Vagina (tissue), 2 donors: ENCODE measurements around the gene LRRC43. TPM values are rescaled to one million over a fixed set of nuclear protein-coding genes. Genes with fewer than 3 reads are reported as not detected.

Source experiments
- DNase-seq, 2 donors: peaks; one replicate each; pipeline ENCODE4 v3.0.0-alpha.2; 2017; ENCODE audit errors: extremely low spot score in 2 of 2
- H3K27ac ChIP-seq: fragments of 200-600 bp; sonication (generic); one replicate; pipeline ENCODE4 v1.5.1; 2019
- H3K27me3 ChIP-seq: fragments of 200-600 bp; sonication (generic); one replicate; pipeline ENCODE4 v1.5.1; 2019
- H3K36me3 ChIP-seq, 2 donors: fragments of 200-600 bp; sonication (generic); one replicate each; pipeline ENCODE4 v1.5.1; 2017 to 2019
- H3K4me1 ChIP-seq: fragments of 200-600 bp; sonication (generic); one replicate; pipeline ENCODE4 v1.5.1; 2019
- H3K4me3 ChIP-seq, 2 donors: fragments of 200-600 bp; sonication (generic); 1 replicate in 1 of 2; 2 replicates in 1 of 2; pipeline ENCODE4 v1.5.1; 2016 to 2019
- H3K9me3 ChIP-seq: fragments of 200-600 bp; sonication (generic); one replicate; pipeline ENCODE4 v1.5.1; 2019
- CTCF ChIP-seq, 3 experiments: fragments of 450-650 bp in 2 of 3; fragments of 200-600 bp in 1 of 3; sonication (generic) in 1 of 3; IDR thresholded peaks; one replicate each; pipeline ENCODE4 v1.5.1; 2017 to 2019; ENCODE audit warnings: antibody characterized with exemption in 3 of 3, mild to moderate bottlenecking in 2 of 3, moderate library complexity in 2 of 3
- POLR2A ChIP-seq, 2 donors: fragments of 450-650 bp; IDR thresholded peaks; one replicate each; pipeline ENCODE4 v1.6.1; 2017; ENCODE audit warnings: antibody characterized with exemption in 2 of 2, mild to moderate bottlenecking in 2 of 2, moderate library complexity in 2 of 2
- POLR2AphosphoS5 ChIP-seq, 2 donors: sonication (generic); formaldehyde crosslinking; IDR thresholded peaks; one replicate each; pipeline ENCODE4 v1.9.0; 2017; ENCODE audit warnings: antibody characterized with exemption in 2 of 2, mild to moderate bottlenecking in 2 of 2, low read depth in 1 of 2; ENCODE audit not compliant: insufficient read depth in 1 of 2
- intact Hi-C: fragments of 100-400 bp; cut with DNase I; formaldehyde crosslinking; loops from one replicate; pipeline ENCODE4 v1.15.1; 2023
- total RNA-seq: library from RNA; depleted of rRNA; stranded (reverse); fragments of >200 nt; gene quantifications from one replicate; pipeline ENCODE4 v1.2.3, GENCODE V29; 2016

LRRC43 gene
- total RNA-seq, 1 donor from 2014 or later: not detected

- Histone ChIP-seq H3K27ac (no peak overlapping the region), H3K4me3 (no peak overlapping the region), H3K36me3 (peaks cover 0 to 50% of the 10 kb centered on the region in 2 donors), H3K4me1 (no peaks in the 10 kb centered on the region), H3K9me3 (no peaks in the 10 kb centered on the region), H3K27me3 (no peaks in the 10 kb centered on the region)
- DNase-seq: no peak
- no peak for TF ChIP-seq POLR2A (IDR thresholded peaks at IDR 0.05)
- intact Hi-C loops: no loop called here
Measured at GRCh38 chr12:122139941-122140340, 43.0 kb upstream of the LRRC43 start.

GRCh38 chr12:122140467-122141257 is 42.3 kb upstream of the LRRC43 start:
- no peaks in the 10 kb centered on the region for H3K27me3 ChIP-seq
- no peak for DNase-seq
- H3K36me3 ChIP-seq: peaks cover 0 to 43% of the 10 kb centered on the region in 2 donors
- TF ChIP-seq CTCF (IDR thresholded peaks at IDR 0.05) (no peak), POLR2AphosphoS5 (IDR thresholded peaks at IDR 0.05; ENCODE audit: insufficient read depth in 1 of 2, low read depth in 1 of 2) (no peak), POLR2A (IDR thresholded peaks at IDR 0.05) (no peak)
- no peaks in the 10 kb centered on the region for H3K4me1 ChIP-seq
- intact Hi-C loops: no loop called here
- H3K27ac ChIP-seq: no peak overlapping the region
- H3K9me3 ChIP-seq: no peaks in the 10 kb centered on the region
- H3K4me3 ChIP-seq: no peak overlapping the region

- H3K9me3 ChIP-seq: no peaks in the 10 kb centered on the region
- peaks cover 0 to 41% of the 10 kb centered on the region in 2 donors for H3K36me3 ChIP-seq
- intact Hi-C loops: no loop called here
Measured at GRCh38 chr12:122141911-122142725, 40.8 kb upstream of the LRRC43 start.

GRCh38 chr12:122142857-122143256 is 40.1 kb upstream of the LRRC43 start:
- intact Hi-C loops: no loop called here
- no peaks in the 10 kb centered on the region for H3K4me1 ChIP-seq
- no peaks in the 10 kb centered on the region for H3K27me3 ChIP-seq
- H3K27ac ChIP-seq: no peak overlapping the region
- DNase-seq: no peak
- H3K4me3 ChIP-seq: no peak overlapping the region
- no peak for TF ChIP-seq POLR2AphosphoS5 (IDR thresholded peaks at IDR 0.05; ENCODE audit: insufficient read depth in 1 of 2, low read depth in 1 of 2)
- TF ChIP-seq CTCF (IDR thresholded peaks at IDR 0.05): no peak
- TF ChIP-seq POLR2A (IDR thresholded peaks at IDR 0.05): no peak
- no peaks in the 10 kb centered on the region for H3K9me3 ChIP-seq
- peaks cover 0 to 41% of the 10 kb centered on the region in 2 donors for H3K36me3 ChIP-seq

More at GRCh38 chr12:122141911-122142725, 40.8 kb upstream of the LRRC43 start:
- DNase-seq: no peak
- Histone ChIP-seq H3K4me1 (no peaks in the 10 kb centered on the region), H3K27me3 (no peaks in the 10 kb centered on the region), H3K4me3 (no peak overlapping the region), H3K27ac (no peak overlapping the region)
- TF ChIP-seq POLR2AphosphoS5 (IDR thresholded peaks at IDR 0.05; ENCODE audit: insufficient read depth in 1 of 2, low read depth in 1 of 2): no peak
- TF ChIP-seq CTCF (IDR thresholded peaks at IDR 0.05): no peak
- TF ChIP-seq POLR2A (IDR thresholded peaks at IDR 0.05): no peak

GRCh38 chr12:122144885-122145284 is 38.0 kb upstream of the LRRC43 start:
- no peak overlapping the region for H3K27ac ChIP-seq
- no peaks in the 10 kb centered on the region for H3K27me3 ChIP-seq
- peaks cover 0 to 34% of the 10 kb centered on the region in 2 donors for H3K36me3 ChIP-seq
- H3K4me3 ChIP-seq: no peak overlapping the region
- intact Hi-C loops: no loop called here
- no peaks in the 10 kb centered on the region for H3K4me1 ChIP-seq
- no peaks in the 10 kb centered on the region for H3K9me3 ChIP-seq
- no peak for TF ChIP-seq POLR2A (IDR thresholded peaks at IDR 0.05)
- TF ChIP-seq CTCF (IDR thresholded peaks at IDR 0.05): no peak
- no peak for TF ChIP-seq POLR2AphosphoS5 (IDR thresholded peaks at IDR 0.05; ENCODE audit: insufficient read depth in 1 of 2, low read depth in 1 of 2)
- no peak for DNase-seq
